Cerebellar cortex (tissue), 1 donor: ENCODE results near the gene DLAT.
"Not testable (repeated sequence)": the region's sequence is repeated elsewhere in the genome, so short reads cannot be mapped to it uniquely, and the experiment has no call there.

Experiments used
- DNase-seq: peaks from one replicate; pipeline ENCODE4 v3.0.0-alpha.2; 2015; ENCODE audit warnings: low spot score

The DLAT gene

DNA sequence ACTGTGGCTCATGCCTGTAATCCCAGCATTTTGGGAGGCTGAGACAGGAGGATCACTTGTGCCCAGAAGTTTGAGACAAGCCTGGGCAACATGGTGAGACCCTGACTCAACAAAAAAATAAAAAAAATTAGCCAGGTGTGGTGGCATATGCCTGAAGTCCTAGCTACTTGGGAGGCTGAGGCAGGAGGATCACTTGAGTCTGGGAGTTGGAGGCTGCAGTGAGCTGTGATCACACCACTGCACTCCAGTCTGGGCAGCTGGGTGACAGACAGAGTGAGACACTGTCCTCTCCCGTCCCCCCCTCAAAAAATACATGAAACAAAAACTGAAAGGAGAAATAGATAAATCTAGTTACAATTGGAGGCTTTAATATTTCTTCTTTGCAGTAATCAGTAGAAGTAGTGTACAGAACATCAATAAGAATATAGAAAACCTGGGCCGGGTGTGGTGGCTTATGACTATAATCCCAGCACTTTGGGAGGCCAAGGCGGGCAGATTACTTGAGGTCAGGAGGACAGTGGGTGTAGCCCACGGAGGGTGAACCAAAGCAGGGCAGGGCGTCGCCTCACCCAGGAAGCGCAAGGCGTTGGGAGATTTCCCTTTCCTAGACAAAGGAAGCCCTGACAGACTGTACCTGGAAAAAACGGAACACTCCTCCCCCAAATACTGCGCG, 19.6 kb upstream of the DLAT start:
- DNase-seq: no peak

DNA sequence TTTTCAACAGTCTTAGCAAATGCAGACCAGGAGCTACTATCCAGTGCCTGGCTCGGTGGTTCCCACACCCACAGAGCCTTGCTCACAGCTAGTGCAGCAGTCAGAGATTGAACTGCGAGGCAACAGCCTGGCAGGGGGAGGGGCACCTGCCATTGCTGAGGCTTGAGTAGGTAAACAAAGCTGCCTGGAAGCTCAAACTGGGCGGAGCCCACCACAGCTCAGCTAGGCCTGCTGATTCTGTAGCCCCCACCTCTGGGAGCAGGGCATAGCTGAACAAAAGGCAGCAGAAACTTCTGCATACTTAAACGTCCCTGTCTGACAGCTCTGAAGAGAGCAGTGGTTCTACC, 19.1 kb upstream of the DLAT start:
- DNase-seq: not testable (repeated sequence)

DNA sequence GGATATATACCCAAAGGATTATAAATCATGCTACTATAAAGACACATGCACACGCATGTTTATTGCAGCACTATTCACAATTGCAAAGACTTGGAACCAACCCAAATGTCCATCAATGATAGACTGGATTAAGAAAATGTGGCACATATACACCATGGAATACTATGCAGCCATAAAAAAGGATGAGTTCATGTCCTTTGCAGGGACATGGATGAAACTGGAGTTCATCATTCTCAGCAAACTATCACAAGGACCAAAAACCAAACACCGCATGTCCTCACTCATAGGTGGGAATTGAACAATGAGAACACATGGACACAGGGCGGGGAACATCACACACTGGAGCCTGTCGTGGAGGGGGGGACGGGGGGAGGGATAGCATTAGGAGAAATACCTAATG, 13.8 kb upstream of the DLAT start:
- not testable (repeated sequence) for DNase-seq

DNA sequence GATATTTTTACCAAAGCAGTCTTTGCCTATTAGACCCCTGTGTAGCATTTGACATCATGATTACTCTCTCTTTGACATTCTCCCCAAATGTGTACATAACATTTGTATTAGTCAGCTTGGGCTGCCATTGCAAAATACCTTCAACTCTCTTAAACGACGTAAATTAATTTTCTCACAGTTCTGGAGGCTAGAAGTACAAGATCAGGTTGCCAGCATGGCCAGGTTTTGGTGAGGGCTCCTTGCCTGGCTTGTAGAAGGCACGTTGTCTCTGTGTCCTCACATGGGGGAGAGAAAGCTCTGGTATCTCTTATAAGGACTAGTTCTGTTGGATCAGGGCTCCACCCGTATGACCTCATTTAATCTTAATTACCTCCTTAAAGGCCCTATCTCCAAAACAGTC, 12.3 kb upstream of the DLAT start:
- no peak for DNase-seq

DNA sequence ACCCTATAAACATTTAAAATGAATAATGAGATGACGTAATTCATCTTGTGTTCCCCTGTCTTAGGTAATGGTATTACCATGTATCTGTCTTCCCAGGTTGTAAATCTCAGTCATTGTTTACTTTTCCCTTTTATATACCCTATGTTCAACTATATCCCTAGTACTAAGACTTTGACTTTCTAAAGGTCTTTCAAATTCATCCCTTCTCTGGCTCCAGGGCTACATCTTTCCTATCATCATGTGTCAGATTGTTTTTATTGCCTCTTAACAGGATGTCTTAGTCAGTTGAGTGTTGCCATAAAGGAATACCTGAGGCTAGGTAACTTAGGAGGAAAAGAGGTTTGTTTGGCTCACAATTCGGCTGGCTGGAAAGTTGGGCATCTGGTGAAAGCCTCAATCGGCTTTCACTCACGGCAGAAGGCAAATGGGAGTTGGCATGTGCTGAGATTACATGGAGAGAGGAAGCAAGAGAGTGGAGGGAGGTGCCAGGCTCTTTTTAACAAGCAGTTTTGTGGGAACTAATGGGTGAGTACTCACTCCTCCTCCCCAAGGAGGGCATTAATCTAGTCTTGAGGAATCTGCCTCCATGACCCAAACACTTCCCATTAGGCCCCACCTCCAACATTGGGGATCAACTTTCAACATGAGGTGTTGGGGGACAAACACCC, 11.6 kb upstream of the DLAT start:
- DNase-seq: no peak

DNA sequence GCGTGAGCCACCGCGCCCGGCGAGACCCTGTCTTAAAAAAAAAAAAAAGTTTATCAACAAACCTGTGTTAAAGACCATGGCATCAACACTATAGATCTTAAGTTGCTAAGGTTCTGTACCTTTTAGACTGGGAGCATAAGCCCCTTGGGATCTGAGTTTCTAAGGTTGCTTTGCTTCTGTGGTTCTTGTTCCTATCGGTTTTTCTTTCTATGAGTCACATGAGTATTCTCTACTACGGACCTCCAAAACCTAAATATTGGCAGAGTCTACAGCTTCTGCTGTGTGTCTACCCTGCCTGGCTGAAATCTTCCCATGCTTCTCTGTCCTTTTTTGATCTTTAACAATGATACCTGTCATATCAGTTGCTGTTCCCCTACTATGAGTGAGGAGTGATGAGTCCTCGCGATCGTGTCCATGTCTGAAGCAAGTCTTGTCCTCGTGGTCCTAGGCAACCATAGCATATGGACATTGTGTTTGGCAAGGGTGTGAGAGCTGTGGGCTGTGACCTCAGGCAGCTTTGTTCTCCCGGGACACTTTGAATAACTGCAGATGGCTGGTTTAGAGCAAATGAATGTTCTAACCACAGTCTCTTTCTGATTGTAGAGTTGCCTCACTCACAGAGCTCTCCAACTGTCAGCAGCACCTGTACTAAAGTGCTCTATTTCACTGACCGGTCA, 9.0 kb upstream of the DLAT start:
- DNase-seq: no peak

DNA sequence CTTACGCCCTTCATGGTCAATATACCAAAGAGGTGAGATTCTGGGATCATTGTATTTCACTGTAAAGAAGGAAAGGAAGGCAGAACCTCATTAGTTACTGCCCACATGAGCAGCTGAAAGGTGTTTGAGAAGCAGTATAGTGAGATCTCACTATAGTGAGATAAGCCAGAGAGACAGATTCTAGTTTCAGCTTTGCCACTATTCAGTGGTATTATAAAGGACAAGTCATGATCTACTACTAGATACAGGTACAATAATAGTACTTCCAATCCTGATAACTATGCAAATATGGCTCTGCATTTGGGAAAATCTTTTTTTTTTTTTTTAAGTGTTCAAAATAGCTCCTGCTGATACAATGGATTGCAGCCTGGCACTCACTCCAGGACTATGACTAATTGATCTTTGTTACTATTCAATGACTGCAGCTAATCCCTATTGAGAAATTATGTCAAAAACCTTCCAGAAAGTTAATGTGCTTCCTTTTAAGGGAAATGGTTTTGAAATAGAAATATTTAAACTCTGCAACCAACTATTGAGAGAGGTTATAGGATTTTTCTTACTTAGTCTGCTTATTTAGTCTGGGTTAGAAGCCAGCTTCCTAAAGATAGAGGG, 8.3 kb upstream of the DLAT start:
- DNase-seq: no peak

DNA sequence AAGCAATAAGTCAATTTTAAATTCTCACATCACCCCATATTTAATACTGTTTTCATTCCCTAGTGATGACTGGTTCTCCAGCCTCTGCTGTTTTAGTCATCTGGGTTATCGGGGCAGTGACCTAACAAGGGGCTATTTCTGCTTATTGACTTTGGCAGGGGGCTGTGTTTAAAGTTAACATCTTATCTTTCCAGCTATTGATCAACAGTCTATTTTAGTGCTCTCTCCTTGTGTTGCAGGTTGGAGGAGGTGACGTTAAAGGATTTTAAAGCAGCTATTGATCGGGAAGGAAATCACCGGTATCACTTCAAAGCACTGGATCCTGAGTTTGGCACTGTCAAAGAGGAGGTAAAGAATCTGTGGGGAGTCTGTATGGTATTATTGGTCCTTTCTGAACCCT, 7.7 kb upstream of the DLAT start:
- no peak for DNase-seq

DNA sequence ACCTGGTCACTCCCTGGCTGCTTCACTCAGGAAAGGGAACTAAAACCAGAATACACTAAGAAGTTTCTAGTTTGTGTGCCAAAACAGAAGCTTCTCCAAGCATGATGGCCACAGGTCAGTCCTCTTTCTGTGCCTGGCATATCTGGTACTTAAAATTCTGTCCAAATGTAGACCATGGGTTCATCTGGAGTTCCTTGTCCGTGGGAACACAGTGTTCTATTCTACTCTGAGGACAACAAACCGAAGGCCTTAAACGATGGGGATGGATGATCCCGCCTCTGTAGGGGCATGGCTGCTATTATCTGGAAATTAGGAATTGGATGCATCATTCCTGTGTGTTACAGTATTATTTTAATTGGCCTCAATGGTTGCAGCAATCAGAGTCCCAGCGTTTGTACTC, 6.1 kb upstream of the DLAT start:
- no peak for DNase-seq

DNA sequence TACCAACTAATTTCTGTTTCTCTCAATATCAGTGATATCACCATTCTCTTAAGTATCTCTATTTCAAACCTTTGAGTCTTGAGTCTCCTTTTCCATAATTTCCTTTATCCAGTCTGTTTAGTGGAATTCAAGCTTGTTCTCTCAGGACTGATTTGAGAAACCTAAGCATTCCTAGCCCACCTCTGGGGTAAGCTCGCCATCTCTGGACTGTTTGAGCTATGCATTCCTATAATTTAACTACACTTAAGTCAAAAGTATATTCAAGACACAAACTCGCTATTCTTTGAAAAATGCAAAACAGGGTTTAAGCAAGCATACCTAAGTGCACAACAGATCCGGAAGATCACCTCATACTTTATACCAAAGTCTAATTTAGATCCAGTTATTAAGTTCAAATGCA, 2.1 kb upstream of the DLAT start:
- no peak for DNase-seq

DNA sequence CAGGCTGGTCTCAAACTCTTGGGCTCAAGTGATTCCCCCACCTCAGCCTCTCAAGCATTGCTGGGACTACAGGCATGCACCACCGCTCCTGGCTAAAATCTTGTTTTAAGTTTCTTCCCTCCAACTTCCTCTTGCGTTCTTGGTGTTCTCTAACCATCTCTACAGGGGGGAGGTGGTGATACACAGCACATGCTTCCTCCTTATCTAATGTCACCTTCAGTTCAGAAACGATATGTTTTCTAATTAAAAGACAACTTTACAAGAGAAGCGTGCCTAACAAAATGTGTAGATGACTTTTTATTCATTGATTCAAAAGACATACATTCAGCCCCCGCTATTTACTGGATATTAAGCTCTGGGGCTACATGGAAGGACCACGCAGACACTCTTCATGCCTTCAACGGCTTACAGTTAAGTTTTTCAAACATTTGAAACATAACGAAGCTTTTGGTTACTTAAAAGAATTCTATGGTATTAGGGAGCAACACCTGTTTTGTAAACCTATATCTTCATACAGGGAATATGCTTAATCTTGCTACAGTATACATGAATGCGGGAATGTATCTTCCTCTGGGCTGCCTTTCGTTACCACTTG, 933 bp upstream of the DLAT start:
- no peak for DNase-seq

DNA sequence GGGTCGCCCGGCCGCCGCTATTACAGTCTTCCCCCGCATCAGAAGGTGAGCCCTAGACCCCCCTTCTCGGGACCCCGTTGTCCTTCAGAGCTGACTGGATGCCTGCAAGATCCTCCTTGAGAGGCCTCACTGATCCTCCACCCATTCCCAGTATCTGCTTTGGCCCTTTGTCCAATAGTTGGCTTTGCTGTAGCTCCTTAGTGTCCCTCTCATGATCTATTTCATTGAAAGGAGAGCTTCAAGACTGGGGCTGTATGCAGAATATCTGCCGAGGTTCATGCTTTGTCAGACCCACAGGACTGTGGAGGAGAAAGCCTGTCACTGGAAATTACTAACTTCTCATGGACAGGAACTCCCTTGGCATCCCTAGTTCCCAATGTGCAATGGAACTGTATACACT, 499 bp downstream of the DLAT start:
- peak; percentile 25 for DNase-seq

DNA sequence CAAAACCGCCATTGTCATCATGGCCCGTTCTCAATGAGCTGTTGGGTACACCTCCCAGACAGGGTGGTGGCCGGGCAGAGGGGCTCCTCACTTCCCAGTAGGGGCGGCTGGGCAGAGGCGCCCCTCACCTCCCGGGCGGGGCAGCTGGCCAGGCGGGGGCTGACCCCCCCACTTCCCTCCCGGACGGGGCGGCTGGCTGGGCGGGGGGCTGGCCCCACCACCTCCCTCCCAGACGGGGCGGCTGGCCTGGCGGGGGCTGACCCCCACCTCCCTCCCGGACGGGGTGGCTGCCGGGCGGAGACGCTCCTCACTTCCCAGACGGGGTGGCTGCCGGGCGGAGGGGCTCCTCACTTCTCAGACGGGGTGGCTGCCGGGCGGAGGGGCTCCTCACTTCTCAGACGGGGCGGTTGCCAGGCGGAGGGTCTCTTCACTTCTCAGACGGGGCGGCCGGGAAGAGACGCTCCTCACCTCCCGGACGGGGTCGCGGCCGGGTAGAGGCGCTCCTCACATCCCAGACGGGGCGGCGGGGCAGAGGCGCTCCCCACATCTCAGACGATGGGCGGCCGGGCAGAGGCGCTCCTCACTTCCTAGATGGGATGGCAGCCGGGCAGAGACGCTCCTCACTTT, 1.7 kb downstream of the DLAT start:
- DNase-seq: not testable (repeated sequence)

DNA sequence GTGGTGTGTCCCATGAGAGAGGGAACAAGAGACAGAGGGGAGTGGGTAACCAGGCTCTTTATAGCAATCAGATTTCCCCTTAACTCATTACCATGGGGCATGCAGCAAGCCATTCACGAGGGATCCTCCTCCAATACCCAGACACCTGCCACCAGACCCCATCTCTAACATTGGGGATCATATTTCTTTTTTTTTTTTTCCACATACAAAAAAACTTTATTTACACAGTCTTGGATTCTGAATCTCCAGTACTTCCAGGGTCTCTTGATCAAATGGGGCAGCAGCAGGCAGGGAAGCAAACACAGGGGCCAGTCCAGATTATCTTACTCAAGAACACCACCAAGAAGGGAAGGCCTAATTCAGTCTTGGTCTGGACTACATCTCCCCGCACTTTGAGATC, 4.3 kb downstream of the DLAT start:
- no peak for DNase-seq

DNA sequence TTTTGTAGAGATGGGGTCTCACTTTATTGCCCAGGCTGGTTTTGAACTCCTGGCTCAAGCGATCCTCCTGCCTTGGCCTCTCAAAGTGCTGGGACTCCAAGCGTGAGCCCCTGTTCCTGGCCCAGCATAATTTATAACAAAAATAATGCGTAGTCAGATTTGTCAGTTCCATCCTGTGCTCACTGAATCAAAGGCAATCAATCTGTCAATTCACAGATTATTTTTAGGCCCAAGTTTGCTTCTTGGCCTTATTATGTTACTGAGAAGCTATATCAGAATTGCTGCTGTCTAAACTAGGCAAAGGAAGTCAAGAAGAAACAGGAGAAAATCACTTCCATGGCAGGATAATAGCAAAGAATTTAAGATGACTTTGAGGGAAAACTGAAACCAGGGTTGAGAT, 8.7 kb downstream of the DLAT start:
- no peak for DNase-seq

DNA sequence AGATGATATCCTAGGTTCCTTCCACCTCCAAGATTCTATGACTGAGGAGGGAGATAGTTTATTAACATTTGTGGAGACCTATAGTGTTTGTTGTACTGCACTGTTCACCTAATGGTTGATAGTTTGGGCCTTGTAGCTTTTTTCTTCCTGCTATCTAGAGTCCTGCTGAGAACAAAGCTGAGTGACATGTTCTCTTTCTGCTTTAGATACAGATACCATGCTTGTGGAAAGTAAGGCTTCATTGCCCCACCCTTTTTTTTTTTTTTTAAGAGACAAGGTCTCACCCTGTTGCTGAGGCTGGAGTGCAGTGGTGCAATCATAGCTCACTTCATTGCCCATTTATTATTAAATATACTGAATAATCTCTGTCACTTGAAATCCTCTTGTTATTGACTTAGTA, 12.3 kb downstream of the DLAT start:
- no peak for DNase-seq

DNA sequence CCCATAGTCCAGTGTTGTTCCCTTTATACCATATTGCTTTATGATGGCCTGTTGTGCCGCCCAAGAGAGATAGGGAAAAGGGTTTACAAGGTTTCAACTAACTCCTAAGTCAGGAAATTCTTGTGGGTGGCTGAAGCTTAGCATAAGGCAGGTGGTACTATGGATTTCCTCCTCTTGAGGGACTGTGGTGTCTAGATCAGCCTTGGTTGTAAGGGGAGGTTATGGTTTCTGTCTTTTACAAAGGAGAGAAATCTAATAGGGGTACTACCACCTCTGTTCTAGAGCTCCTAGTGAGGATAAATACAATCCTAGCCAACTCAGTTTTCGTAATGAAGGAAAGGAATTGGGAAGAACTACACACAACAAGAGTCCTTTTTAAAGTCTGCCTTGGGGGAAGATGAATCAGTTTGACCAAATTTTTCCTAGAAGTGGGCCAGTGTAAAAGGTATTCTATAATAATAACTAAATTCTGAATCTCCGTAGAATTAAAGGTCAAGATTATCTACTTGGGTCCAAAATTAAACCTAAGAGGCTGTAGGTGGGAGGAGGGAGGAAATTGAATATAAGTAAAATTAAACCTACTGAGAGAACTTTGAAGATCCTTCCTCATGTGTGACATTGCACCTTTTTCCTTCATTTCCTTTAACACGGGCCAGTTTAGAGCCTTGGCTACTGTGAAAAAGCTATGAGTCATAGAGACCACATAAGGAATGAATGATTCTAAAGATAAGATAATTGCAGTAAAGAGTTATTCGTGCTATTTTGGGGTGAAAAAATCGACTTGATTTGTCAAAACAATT, 17.2 kb downstream of the DLAT start:
- no peak for DNase-seq

DNA sequence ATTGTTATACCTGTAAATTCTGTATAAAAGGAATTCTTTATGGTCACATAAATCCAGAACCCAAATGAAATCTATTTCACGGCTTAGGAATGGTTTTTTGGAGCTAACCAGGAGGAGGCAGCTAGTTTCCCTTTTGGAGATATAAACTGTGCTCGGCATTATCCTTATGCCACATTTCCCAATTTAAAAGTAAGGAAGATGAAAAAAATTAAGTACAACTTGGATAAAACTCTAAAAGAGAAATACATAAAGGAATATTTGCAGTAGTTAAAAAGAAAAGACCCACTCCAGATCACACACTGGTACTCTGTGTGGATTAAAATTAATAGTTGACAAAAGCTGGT, 17.7 kb downstream of the DLAT start:
- no peak for DNase-seq

DNA sequence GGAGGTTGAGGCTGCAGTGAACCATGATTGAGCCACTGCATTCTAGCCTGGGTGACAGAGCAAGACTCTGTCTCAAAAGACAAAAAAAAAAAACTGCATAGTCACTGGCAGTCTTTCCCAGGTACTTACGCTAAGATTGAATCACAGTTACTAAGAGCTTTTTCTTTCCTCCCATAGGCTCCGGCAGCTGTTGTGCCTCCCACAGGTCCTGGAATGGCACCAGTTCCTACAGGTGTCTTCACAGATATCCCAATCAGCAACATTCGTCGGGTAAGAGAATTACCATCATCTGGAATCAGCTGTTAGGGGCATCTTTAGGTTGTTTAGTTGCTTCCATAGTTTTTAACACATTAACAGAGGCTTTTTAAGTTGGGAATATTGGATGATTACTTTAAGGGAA, 19.8 kb downstream of the DLAT start:
- DNase-seq: no peak

DNA sequence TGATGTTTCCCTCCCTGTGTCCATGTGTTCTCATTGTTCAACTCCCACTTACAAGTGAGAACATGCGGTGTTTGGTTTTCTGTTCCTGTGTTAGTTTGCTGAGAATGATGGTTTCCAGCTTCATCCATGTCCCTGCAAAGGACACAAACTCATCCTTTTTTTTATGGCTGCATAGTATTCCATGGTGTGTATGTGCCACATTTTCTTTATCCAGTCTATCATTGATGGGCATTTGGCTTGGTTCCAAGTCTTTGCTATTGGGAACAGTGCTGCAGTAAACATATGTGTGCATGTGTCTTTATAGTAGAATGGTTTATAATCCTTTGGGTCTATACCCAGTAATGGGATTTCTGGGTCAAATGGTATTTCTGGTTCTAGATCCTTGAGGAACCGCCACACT, 21.4 kb downstream of the DLAT start:
- not testable (repeated sequence) for DNase-seq

DNA sequence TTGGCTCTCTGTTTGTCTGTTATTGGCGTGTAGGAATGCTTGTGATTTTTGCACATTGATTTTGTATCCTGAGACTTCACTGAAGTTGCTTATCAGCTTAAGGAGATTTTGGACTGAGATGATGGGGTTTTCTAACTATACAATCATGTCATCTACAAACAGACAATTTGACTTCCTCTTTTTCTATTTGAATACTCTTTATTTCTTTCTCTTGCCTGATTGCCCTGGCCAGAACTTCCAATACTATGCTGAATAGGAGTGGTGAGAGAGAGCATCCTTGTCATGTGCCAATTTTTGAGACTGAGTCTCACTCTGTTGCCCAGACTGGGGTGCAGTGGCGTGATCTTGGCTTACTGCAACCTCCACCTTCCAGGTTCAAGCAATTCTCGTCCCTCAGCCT, 23.0 kb downstream of the DLAT start:
- not testable (repeated sequence) for DNase-seq

DNA sequence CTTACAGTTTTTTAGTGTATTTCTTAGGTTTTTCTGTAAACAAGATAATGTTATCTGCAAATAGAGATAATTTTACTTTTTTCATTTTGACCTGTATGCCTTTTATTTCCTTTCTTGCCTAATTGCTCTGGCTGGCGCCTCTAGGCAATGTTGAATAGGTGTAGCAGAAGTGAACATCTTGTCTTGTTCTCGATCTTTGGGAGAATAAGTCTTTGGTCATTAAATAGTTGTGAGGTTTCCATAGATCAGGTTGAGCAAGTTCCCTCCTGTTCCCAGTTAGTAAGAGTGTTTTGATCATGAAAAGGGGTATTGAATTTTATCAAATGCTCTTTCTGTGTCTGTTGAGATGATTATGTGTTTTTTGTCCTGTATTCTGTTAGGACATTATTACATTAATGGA, 24.6 kb downstream of the DLAT start:
- DNase-seq: no peak
